Naive thymus-derived CD8-positive, alpha-beta T cell (primary cell): Measurements from ENCODE around the gene REG4. TPM values are rescaled to one million over a fixed set of nuclear protein-coding genes. Genes with fewer than 3 reads are reported as not detected.
A peak's percentile ranks its signal among the peaks of the same experiment; 100 is the strongest.
"Not testable (repeated sequence)": the region's sequence is repeated elsewhere in the genome, so short reads cannot be mapped to it uniquely, and the experiment has no call there.

Experiments used
- ATAC-seq, 2 donors: fragments of 150-1000 bp; cut with Tn5 transposase in 1 of 2; sonication (Bioruptor Pico), chemical (Tn5 transposase) in 1 of 2; 1 replicate in 1 of 2; 2 replicates in 1 of 2; pipeline ENCODE4 v1.10.0; 2021; ENCODE audit warnings: mild to moderate bottlenecking in 2 of 2, moderate library complexity in 2 of 2
- POLR2A ChIA-PET: fragments of 350-600 bp; sonication (Branson Sonifier 250); formaldehyde crosslinking; loops from one replicate; lab custom pipeline; 2021; ENCODE audit warnings: antibody characterized with exemption; lab: Charles Lee
- DNase-seq, 10 donors: peaks; one replicate each; pipeline versions ENCODE4 v3.0.0 to v3.0.0-alpha.2; 2020 to 2022
- H3K27ac Mint-ChIP-seq, 10 donors: one replicate each; pipeline ENCODE4 v1.8.0; 2020 to 2022; ENCODE audit warnings: mild to moderate bottlenecking in 10 of 10, mixed read lengths in 10 of 10, moderate library complexity in 4 of 10, inconsistent platforms in 1 of 10
- H3K27me3 Mint-ChIP-seq, 5 donors: one replicate each; pipeline ENCODE4 v1.8.0; 2021 to 2022; ENCODE audit warnings: mixed read lengths in 5 of 5
- H3K36me3 Mint-ChIP-seq, 3 donors: one replicate each; pipeline ENCODE4 v1.8.0; 2020 to 2022; ENCODE audit warnings: mixed read lengths in 3 of 3, mild to moderate bottlenecking in 2 of 3, inconsistent platforms in 1 of 3
- H3K4me1 Mint-ChIP-seq, 4 donors: one replicate each; pipeline ENCODE4 v1.8.0; 2021 to 2022; ENCODE audit warnings: mixed read lengths in 4 of 4
- H3K4me3 Mint-ChIP-seq, 10 donors: one replicate each; pipeline ENCODE4 v1.8.0; 2020 to 2022; ENCODE audit warnings: mild to moderate bottlenecking in 10 of 10, mixed read lengths in 10 of 10, moderate library complexity in 6 of 10, inconsistent platforms in 1 of 10
- H3K9me3 Mint-ChIP-seq, 9 donors: one replicate each; pipeline ENCODE4 v1.8.0; 2020 to 2022; ENCODE audit warnings: mixed read lengths in 9 of 9, mild to moderate bottlenecking in 3 of 9, inconsistent platforms in 1 of 9, moderate library complexity in 1 of 9
- polyA plus RNA-seq, 3 donors: library from polyadenylated mRNA; unstranded; fragments of 300-500 nt; fragmentation: Illumina TruSeq; gene quantifications; one replicate each; pipeline ENCODE4 v1.2.3, GENCODE V29; 2021
- total RNA-seq, 8 experiments: library from RNA in 2 of 8; stranded (reverse) in 2 of 8; gene quantifications; one replicate each; pipeline ENCODE4 v1.2.3 and lab custom pipeline; 2021 to 2026

The REG4 gene
- 10 to 100 TPM; 16.1 to 18.1 TPM for total RNA-seq
- 10 to 100 TPM; 15.0 to 63.0 (median 30.0) TPM for polyA plus RNA-seq
- 5.9 to 28.0 (median 16.3) reads per million in 6 experiments for total RNA-seq (lab: John Stamatoyannopoulos, UW)

DNA sequence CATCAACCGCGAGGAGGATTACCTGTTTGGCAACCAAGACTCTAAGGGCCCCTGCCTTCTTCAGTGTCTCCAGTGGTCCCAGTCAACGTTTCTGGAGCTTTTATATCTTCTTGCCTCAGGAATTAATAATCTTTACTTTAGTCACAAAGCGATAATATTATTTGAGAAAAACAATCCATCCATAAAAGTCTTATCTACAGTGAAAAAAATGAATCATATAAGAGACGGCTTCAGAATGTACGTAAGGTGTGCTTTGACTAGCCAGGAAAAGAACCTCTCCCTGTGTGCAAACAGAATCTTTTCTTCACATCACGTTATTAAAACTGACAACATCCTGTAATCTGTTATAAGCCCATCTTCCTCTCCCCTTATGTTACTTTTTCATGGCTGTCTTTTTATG is at the start of gene REG4:
REG4 (minus strand) TSS at position 74 of the 400 bp plus-strand sequence. CDS start 2,691 bp downstream, outside the sequence.
- ATAC-seq (no peak), DNase-seq (no peak)
- Mint-ChIP-seq H3K27me3 (peaks cover 4 to 19% (median 8%) of the 10 kb centered on the region in 5 donors), H3K9me3 (no peaks in the 10 kb centered on the region), H3K4me1 (peaks cover 0 to 7% (median 4%) of the 10 kb centered on the region in 4 donors), H3K36me3 (no peaks in the 10 kb centered on the region), H3K27ac (no peak within 1 kb of the TSS), H3K4me3 (no peak within 1 kb of the TSS)
- POLR2A ChIA-PET: no interaction called here

DNA sequence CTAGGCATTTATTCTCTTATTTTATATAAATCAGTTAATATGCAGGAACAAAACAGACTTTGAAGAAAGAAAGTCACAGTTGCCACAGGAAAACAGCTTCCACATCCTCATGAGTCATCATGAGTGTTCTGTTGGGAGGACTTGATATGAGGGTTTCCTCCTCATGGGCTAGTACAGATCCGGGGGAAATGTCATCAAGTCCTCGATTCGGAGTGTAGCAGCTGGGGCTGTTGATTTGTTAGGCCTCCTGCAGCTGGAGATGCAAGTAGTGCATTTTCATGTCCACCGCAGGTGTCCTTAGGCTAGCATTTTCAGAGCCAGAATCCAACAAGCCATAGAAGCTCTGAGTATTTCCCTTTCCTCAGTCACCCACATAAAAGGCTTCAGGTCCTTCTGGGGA is 48.4 kb upstream of the REG4 start:
- POLR2A ChIA-PET: no interaction called here
- H3K27ac Mint-ChIP-seq: peak overlapping the region in 1 of 10 donors; percentile 11
- H3K4me3 Mint-ChIP-seq: no peak overlapping the region
- H3K36me3 Mint-ChIP-seq: no peaks in the 10 kb centered on the region
- ATAC-seq (no peak), DNase-seq (no peak)
- H3K27me3 Mint-ChIP-seq: peaks cover 4 to 10% (median 5%) of the 10 kb centered on the region in 5 donors
- peaks cover 3 to 17% (median 11%) of the 10 kb centered on the region in 4 donors for H3K4me1 Mint-ChIP-seq
- H3K9me3 Mint-ChIP-seq: no peaks in the 10 kb centered on the region

DNA sequence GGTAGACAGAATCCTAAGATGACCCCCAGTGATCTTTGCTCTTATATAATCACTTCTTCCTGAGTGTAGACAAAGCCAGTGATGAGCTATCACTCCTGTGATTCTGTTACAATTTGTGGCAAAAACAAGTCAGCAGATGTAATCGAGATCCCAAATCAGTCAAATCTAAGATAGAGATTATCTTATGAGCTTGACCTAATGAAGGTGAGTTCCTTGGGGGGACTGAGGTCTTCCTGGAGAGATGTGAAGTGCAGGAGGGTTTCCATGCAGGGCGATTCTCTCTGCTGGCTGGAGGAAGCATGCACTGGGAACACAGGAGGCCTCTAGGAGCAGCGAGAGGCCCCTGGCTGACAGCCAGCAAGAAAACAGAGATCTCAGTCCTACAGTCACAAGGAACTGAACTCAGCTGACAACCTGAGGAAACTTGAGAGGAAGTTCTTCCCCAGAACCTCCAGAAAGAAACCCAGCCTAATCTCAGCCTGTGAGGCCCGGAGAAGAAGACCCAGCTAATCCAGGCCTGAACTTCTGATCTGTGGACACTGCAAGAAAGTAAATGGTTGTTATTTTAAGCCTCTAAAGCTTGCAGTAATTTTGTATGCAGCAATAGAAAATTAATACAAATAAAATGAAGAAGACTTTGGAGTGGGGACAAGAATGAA is 47.4 kb upstream of the REG4 start:
- ATAC-seq, POLR2A ChIA-PET, H3K4me3 Mint-ChIP-seq, DNase-seq, H3K36me3 Mint-ChIP-seq, H3K9me3 Mint-ChIP-seq: not testable (repeated sequence)
- H3K4me1 Mint-ChIP-seq: peaks cover 3 to 17% (median 11%) of the 10 kb centered on the region in 4 donors
- peaks cover 1 to 10% (median 5%) of the 10 kb centered on the region in 5 donors for H3K27me3 Mint-ChIP-seq
- H3K27ac Mint-ChIP-seq: peak overlapping the region in 1 of 10 donors; percentile 32

DNA sequence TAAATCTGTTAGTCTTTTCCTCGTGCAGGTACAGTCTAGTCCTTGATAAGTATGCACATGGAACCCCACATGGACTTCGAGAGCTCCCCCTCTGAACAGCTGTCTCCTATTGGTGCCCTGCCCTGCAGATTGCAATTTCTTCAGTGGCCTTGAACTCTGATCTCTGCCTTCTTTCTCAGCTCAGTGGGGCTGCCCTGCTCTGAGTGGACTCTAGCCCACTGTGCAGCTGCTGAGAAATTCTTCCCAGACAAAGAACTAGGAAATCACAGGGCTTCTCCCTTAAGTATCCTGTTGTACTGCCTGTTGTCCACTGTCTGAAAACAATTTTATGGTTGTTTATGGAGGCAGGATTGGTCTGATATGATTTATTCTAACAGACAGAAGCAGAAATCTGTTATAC is 46.9 kb upstream of the REG4 start:
- DNase-seq (no peak), ATAC-seq (no peak)
- Mint-ChIP-seq H3K27me3 (peaks cover 1 to 9% (median 5%) of the 10 kb centered on the region in 5 donors), H3K4me3 (no peak overlapping the region), H3K9me3 (no peaks in the 10 kb centered on the region), H3K36me3 (no peaks in the 10 kb centered on the region), H3K4me1 (peaks cover 3 to 17% (median 11%) of the 10 kb centered on the region in 4 donors), H3K27ac (peak overlapping the region in 1 of 10 donors; percentile 32)
- POLR2A ChIA-PET: no interaction called here

DNA sequence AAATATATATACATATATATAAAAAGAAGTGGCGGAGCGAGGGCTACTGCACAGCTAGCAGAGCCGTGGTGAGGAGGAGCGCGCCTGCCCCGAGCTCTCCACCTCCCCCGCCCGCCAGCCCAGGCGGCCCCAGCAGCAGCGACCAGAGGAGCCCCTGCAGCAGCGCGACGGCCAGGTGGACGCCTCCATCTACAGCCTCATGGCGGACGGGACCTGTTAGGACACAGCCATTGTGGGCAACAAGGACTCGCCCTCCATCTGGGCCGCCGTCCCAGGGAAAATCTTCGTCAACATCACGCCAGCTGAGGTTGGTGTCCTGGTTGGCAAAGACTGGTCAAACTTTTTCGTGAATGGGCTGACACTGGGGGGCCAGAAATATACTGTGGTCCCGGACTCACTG is 41.9 kb upstream of the REG4 start:
- no peak overlapping the region for H3K27ac Mint-ChIP-seq
- no peaks in the 10 kb centered on the region for H3K9me3 Mint-ChIP-seq
- POLR2A ChIA-PET: no interaction called here
- no peak for ATAC-seq
- H3K4me1 Mint-ChIP-seq: no peaks in the 10 kb centered on the region
- peaks cover 0 to 5% (median 0%) of the 10 kb centered on the region in 5 donors for H3K27me3 Mint-ChIP-seq
- H3K4me3 Mint-ChIP-seq: no peak overlapping the region
- no peak for DNase-seq
- H3K36me3 Mint-ChIP-seq: no peaks in the 10 kb centered on the region

DNA sequence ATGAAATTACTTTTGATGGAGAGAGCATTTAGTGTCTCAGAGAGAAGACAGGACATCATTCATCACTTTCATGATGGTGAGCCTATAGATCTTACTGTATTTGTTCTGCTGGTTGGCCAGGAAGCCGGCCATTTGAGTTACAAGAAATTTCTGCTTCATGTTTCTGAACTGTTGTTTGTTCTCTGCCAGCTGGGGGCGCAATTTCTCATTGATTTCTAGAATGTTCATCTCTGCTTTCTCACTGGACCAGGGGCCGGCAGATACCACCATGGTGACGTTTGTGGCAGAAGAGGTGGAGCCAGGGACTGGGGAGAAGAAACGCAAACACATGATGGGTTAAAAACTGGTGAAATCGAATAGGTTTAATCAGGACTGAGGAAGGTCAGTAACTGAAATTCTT is 32.9 kb upstream of the REG4 start:
- peak overlapping the region in 1 of 10 donors; percentile 29 for H3K27ac Mint-ChIP-seq
- H3K4me3 Mint-ChIP-seq, H3K36me3 Mint-ChIP-seq, POLR2A ChIA-PET, ATAC-seq, H3K27me3 Mint-ChIP-seq, H3K9me3 Mint-ChIP-seq, H3K4me1 Mint-ChIP-seq, DNase-seq: not testable (repeated sequence)

DNA sequence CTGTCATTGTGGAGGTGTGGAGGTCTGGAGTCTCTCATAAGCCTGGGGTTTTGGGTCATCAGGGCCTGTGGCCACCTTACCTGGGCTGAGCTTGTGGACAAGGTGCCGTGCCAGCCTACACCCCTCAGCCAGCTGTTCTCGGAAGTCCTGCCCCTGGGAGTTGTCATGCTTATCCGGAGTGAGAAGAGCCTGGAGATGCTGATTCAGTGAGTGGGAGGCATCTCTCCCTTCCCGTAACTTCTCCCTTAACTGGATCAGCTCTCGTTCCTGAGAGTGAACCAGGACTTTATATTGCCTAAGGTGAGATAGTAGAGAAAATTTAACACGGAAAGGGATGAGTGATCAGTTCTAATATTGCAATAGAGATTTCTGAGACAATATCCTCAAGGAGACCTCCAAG is 30.0 kb upstream of the REG4 start:
- POLR2A ChIA-PET: no interaction called here
- no peak for ATAC-seq
- H3K4me1 Mint-ChIP-seq: no peaks in the 10 kb centered on the region

DNA sequence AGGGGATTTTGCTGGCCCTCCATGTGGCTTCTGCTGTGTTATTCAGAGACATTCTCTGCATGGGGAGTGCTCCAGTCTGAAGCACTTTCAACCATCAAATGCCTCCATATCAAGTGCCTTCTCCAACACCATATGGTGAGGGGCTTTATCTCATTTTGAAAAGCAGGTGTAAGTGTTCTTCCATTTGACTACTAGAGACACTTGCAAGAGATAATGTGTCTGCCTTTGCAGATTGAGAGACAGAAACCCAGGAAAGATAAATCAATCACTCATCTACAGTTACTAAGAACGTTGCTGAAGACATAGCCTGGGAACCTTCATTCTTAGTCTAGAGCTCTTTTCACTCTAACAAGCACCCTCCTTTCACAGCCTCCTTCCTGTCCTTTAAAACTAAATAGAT is 29.5 kb upstream of the REG4 start:
- DNase-seq (no peak), ATAC-seq (no peak)
- no peak overlapping the region for H3K27ac Mint-ChIP-seq
- H3K9me3 Mint-ChIP-seq: no peaks in the 10 kb centered on the region
- POLR2A ChIA-PET: no interaction called here
- H3K4me1 Mint-ChIP-seq: no peaks in the 10 kb centered on the region
- H3K36me3 Mint-ChIP-seq: no peaks in the 10 kb centered on the region
- no peak overlapping the region for H3K4me3 Mint-ChIP-seq
- H3K27me3 Mint-ChIP-seq: peaks cover 3 to 9% (median 4%) of the 10 kb centered on the region in 5 donors

More for the DNA sequence above, 30.0 kb upstream of the REG4 start:
- Mint-ChIP-seq H3K9me3 (no peaks in the 10 kb centered on the region), H3K27me3 (peaks cover 0 to 4% (median 3%) of the 10 kb centered on the region in 5 donors), H3K27ac (no peak overlapping the region), H3K36me3 (no peaks in the 10 kb centered on the region), H3K4me3 (no peak overlapping the region)
- no peak for DNase-seq

DNA sequence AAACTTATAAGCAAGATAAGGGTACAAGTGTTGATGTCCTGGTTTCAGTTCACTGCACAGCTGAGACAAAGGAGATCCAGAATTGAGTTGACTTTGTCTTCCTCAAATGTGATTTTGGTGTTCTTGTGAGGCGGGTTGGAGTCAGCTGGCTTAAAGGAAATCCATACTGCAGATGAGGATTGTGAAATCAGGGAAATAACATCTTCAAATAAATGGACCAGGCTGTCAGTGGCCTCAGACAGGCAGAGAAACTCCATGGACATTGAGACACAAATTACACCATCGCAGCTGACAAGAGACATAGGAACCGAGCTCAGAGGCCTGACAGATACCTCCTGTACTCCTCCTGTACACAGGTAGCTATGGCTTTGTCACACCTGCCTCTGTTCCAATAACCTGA is 27.0 kb upstream of the REG4 start:
- Mint-ChIP-seq H3K4me1 (no peaks in the 10 kb centered on the region), H3K4me3 (no peak overlapping the region), H3K27ac (no peak overlapping the region), H3K9me3 (no peaks in the 10 kb centered on the region), H3K27me3 (peaks cover 3 to 15% (median 9%) of the 10 kb centered on the region in 5 donors), H3K36me3 (no peaks in the 10 kb centered on the region)
- no peak for DNase-seq
- POLR2A ChIA-PET: no interaction called here
- ATAC-seq: no peak

DNA sequence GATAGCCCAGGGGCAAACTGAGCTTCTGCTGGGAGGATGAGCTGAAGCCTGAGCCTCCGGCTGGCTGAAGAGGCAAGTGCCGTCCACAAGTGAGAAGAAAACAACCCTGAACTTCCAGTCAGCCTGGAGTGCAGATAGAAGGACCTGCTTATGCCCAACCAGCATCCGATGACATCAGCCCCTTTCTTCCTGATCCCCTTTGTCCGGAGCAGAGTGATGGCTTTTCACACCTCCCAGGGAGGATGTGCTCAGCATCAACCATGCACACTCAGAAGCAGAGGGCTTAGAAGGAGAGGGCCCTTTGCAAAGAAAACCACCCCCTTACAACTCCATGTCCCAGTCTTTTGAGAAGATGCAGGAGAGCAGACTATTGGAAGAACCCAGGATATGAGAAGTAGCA is 23.7 kb upstream of the REG4 start:
- Mint-ChIP-seq H3K4me3 (no peak overlapping the region), H3K27ac (no peak overlapping the region), H3K36me3 (peaks cover 0 to 6% (median 0%) of the 10 kb centered on the region in 3 donors), H3K9me3 (peaks cover 0 to 4% (median 1%) of the 10 kb centered on the region in 9 donors), H3K4me1 (no peaks in the 10 kb centered on the region), H3K27me3 (peaks cover 7 to 26% (median 13%) of the 10 kb centered on the region in 5 donors)
- ATAC-seq (no peak), DNase-seq (no peak)
- POLR2A ChIA-PET: no interaction called here

DNA sequence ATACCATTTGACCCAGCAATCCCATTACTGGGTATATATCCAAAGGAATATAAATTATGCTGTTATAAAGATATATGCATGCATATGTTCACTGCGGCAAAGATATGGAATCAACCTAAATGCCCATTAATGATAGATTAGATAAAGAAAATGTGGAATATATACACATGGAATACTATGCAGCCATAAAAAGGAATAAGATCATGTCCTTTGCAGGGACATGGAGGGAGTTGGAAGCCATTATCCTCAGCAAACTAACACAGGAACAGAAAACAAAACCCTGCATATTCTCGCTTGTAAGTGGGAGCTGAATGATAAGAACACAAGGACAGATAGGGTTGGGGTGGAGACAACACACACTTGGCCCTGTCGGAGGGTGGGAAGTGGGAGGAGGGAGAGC is 19.8 kb upstream of the REG4 start:
- POLR2A ChIA-PET: no interaction called here
- Mint-ChIP-seq H3K27ac (no peak overlapping the region), H3K9me3 (peaks cover 0 to 4% (median 1%) of the 10 kb centered on the region in 9 donors), H3K4me3 (no peak overlapping the region), H3K27me3 (peaks cover 7 to 37% (median 10%) of the 10 kb centered on the region in 5 donors), H3K4me1 (no peaks in the 10 kb centered on the region), H3K36me3 (peaks cover 0 to 6% (median 0%) of the 10 kb centered on the region in 3 donors)
- DNase-seq (no peak), ATAC-seq (no peak)

DNA sequence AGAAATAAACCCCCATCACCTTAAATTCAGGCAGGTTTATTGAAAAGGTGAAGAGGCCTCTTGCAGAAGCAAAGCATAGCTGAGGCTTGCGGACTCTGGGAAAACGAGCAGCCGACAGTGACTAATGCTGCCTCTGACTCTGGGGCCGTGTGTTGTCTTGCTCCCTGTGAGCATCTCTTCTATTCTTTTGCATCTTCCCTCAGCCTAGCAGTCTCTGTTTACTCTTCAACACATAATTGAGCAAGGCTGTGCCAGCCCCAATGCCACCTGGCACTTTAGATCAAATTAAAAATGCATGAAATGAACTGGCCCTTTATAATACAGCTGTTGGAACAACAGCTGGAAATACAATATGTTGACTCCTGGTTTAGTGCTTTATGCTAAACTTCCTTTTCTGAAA is 18.4 kb upstream of the REG4 start:
- DNase-seq (no peak), ATAC-seq (no peak)
- no peak overlapping the region for H3K27ac Mint-ChIP-seq
- H3K27me3 Mint-ChIP-seq: peaks cover 3 to 23% (median 8%) of the 10 kb centered on the region in 5 donors
- H3K4me3 Mint-ChIP-seq: no peak overlapping the region
- H3K4me1 Mint-ChIP-seq: no peaks in the 10 kb centered on the region
- POLR2A ChIA-PET: no interaction called here
- peaks cover 0 to 6% (median 0%) of the 10 kb centered on the region in 3 donors for H3K36me3 Mint-ChIP-seq
- peaks cover 0 to 4% (median 1%) of the 10 kb centered on the region in 9 donors for H3K9me3 Mint-ChIP-seq

DNA sequence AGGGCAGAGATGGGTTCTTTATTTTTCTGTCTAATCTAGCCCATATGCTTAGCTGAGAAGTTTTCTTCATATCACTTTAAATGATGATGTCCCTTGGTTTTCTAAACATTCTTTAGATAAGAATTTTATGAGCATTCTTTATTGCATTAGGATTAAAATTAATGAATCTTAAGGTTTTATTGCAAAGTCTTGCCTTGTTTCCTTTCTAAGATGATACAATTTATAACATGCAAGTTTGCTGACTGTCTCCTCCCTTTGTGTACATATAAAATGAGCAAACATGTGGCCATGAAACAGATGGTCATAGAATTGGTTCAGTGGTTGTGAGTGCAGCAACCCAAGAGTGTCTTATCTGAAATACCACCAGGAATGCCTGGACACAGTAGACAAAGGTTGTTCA is 17.7 kb upstream of the REG4 start:
- POLR2A ChIA-PET, H3K36me3 Mint-ChIP-seq, H3K4me1 Mint-ChIP-seq, ATAC-seq, DNase-seq, H3K9me3 Mint-ChIP-seq, H3K27ac Mint-ChIP-seq, H3K4me3 Mint-ChIP-seq: not testable (repeated sequence)
- H3K27me3 Mint-ChIP-seq: peaks cover 3 to 25% (median 8%) of the 10 kb centered on the region in 5 donors
